ENCODE measurements around the gene WWOX.

GRCh38 chr16:78487471-78487870 is 388.0 kb downstream of the WWOX start:
- TF ChIP-seq POLR2A (IDR thresholded peaks at IDR 0.05; ENCODE audit: low read depth, low read length) (no peak), POLR2AphosphoS5 (IDR thresholded peaks at IDR 0.05; ENCODE audit: low read depth, low read length) (no peak), TAF1 (IDR thresholded peaks at IDR 0.05; ENCODE audit: low read depth, low read length) (no peak), SPI1 (IDR thresholded peaks at IDR 0.05; ENCODE audit: low read depth, low read length) (no peak), PAX5 (IDR thresholded peaks at IDR 0.05; ENCODE audit: insufficient read depth, low read length, severe bottlenecking) (no peak), POU2F2 (IDR thresholded peaks at IDR 0.05; ENCODE audit: low read depth, low read length) (no peak)

Measured in GM12891 (cell line).